Measurements from ENCODE around the gene NCOA5.

NCOA5 gene

GRCh38 chr20:46089417-46090388 lies at the start of gene NCOA5:
Gene NCOA5, minus strand, starts transcription at chr20:46089962. Its CDS starts 10,538 bp downstream, at chr20:46079424.
- peak; percentile 82 to 91 (median 84) for DNase-seq

DNA sequence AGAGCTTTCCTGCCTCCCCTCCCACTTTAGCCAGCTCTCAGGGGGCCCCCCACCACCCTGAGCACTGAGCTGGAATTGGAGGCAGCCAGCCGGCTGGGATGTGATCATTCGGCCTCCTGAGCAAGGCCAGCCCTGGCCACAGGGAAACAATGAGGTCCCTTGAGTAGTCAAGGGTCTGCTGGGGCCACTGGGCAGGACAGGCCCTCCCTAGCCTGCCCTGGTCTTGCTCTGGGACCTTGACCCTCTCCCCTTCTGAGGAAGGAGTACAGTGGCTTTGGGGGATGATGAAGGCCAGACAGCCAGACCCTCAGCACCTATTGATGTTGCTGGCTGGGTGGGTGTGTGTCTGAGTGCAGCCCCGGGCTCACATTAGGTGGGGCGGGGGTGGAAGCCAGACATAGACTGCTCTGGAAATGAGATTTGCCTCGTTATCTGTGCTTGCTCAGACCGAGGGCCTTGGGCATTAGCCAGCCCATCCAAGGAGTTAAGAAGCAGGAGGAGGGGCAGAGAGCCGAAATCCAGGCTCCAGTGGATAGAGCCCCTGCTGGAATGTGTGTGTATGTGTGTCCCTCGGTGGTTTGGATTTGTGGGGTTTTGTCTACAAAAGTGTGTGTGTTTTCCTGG lies 49.6 kb upstream of the NCOA5 start:
- no peak for DNase-seq

DNA sequence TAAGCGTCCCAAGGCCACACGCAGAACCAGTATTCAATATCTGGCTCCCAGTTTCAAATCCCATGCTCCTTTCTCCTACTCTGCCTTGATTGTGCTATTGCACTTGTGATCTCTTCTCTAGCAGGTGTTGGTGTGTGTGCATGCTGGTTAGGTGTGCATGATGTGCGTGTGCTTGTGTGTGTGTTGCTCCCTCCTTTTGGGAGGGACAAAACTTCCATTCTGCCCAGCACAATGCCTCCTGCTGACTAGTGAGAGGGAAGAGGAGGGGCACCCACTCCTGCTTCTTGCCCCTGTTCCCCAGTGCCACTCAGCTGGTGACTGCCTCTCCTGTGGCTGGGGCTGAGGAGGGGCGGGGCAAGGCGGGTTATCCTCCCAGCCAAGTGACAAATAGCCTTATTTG lies 48.1 kb upstream of the NCOA5 start:
- DNase-seq, result no peak

GRCh38 chr20:46135856-46136633 lies 46.3 kb upstream of the NCOA5 start:
- DNase-seq, result no peak

DNA sequence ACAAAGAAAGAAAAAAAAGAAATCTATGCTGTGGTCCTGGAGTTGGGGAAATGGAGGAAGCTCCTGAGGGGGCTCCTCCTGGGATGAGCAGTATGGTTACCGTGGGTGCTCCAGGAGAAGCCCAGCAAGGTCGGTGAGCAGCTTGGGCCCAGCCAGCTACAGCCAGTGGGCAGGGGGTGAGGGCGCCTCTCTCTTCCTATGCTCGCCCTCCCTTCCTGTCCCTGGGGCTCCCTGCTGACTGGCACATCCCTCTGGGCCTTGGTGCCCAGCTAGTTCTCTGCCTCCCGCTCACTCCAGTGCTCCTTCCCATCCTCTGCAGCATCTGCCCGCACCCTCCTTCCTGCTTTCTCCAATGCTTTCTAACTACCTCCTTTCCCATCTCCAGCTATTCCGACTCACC lies 45.0 kb upstream of the NCOA5 start:
- DNase-seq, result no peak

DNA sequence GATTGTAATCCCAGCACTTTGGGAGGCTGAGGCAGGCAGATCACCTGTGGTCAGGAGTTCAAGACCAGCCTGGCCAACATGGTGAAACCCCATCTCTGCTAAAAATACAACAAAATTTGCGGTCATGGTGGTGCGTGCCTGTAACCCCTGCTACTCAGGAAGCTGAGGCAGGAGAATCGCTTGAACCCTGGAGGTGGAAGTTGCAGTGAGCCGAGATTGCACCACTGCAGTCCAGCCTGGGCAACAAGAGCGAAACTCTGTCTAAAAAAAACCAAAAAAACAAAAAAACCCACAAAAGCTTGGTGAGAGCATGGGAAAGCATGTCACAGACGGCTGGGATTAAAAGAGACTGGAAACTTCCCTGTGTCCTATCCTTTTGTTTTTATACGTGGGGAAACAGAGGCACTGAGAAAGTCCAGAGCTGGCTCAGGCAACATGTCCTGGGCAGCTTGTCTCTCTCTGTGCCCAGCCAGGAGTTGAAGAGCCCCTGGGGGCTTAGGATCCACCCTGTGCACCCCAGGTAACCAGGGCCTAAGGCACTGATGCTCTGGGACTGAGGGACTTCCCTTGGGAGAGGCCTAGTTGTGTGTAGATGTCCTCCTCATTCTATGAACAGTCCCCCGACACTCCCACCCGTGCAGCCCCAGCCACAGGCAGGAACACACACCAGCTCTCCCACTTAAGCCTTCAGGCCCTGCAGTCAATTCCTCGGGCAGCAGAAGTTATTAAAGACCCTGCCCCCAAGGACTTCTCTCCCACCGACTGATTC lies 44.3 kb upstream of the NCOA5 start:
- DNase-seq, result no peak

GRCh38 chr20:46132705-46133120 lies 43.0 kb upstream of the NCOA5 start:
- DNase-seq, result peak in 3 of 4 experiments; percentile 17 to 42 (median 19)

DNA sequence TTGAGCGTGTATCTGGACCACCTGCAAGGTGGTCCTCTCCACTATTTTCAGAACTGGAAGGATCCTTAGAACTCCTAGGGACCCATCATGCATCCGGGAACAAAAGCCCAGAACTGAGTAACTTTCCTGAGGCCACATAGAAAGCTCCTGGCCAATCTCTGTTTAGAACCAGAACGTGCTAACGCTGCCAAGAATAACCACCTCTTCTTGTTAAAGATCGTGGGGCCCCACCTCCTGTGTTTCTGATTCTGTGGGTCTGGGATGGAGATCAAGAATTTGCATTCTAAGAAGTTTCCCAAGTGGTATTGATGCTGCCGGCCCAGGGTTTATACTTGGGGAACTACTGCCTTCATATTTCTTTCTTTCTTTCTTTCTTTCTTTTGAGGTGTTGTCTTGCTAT lies 41.6 kb upstream of the NCOA5 start:
- no peak for DNase-seq

DNA sequence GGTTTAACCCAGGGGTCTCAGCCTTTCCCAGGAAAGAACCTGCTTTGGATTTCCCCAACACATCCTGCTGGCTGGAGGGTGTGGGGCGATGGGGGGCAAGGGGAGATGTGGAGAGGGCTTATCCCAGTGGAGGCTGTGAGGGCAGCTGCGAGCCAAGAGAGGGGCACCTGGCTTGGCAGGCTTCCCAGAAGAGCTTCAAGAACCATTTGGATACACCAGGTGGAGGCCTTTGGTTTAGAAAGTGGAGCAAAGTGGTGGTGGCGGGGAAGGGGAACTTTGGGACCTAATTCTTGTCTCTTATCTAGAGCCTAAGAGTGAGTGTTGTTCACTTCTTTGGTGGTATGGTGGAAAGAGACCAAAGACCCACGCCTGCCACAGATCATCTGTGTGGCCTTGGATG lies 40.8 kb upstream of the NCOA5 start:
- DNase-seq, result no peak

DNA sequence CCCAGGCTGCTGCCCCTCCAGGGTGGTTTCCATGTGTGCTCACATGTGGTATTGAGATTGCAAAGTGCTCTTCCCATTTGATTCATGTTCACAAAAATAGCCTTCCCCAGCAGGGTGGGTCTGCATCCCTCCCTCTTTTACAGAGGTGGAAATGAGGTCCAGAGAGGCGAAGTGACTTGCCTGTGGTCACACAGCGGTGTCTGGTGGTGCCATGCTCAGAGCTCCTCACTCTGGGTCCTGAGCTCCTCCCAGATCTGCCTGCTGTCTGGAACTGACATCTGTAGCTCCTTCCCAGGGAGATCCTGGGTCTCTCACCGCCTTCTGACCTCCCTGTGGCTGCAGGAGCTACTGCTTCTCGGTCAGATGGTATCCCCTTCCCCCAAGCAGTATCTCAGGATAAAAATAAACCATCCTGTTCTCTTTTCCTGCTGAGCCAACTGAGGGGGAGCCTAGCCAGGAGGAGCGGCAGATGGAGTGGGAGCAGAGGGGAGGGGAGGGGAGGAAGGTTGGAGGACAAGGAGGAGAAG lies 40.3 kb upstream of the NCOA5 start:
- no peak for DNase-seq

GRCh38 chr20:46128310-46129151 lies 38.8 kb upstream of the NCOA5 start:
- no peak for DNase-seq

- no peak for DNase-seq
Measured at GRCh38 chr20:46127396-46128010, 37.7 kb upstream of the NCOA5 start.

- no peak for DNase-seq
Measured at GRCh38 chr20:46126440-46127056, 36.8 kb upstream of the NCOA5 start.

DNA sequence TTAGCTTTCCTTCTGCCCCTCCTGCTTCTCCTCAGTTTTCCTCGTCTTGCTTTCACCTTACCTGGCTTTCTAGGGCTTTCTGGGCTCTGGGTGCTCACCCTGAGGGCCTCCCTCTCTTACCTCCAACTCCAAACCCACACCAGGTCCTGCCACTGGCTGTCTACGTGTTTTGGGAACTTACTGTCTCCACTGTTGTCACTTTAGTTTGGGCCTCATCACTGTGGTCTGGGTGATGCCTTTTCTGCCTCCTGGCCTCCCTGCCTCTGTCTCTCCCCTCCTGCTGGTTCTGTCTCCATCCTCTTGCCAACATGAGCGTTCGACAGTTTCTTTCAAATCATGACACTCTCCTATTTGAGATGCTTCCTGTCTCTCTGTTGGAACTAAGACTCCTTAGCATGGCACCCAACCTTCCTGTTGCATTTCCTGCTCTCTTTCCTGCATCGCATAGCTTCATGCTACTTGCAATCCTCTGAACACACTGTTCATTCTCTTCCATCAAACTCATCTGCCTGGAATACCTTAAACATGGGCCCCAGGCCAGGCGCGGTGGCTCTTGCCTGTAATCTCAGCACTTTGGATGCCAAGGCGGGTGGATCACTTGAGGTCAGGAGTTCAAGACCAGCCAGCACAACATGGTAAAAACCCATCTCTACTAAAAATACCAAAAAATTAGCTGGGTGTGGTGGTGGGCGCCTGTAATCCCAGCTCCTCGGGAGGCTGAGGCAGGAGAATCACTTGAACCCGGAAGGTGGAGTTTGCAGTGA lies 33.9 kb upstream of the NCOA5 start:
- no peak for DNase-seq

DNA sequence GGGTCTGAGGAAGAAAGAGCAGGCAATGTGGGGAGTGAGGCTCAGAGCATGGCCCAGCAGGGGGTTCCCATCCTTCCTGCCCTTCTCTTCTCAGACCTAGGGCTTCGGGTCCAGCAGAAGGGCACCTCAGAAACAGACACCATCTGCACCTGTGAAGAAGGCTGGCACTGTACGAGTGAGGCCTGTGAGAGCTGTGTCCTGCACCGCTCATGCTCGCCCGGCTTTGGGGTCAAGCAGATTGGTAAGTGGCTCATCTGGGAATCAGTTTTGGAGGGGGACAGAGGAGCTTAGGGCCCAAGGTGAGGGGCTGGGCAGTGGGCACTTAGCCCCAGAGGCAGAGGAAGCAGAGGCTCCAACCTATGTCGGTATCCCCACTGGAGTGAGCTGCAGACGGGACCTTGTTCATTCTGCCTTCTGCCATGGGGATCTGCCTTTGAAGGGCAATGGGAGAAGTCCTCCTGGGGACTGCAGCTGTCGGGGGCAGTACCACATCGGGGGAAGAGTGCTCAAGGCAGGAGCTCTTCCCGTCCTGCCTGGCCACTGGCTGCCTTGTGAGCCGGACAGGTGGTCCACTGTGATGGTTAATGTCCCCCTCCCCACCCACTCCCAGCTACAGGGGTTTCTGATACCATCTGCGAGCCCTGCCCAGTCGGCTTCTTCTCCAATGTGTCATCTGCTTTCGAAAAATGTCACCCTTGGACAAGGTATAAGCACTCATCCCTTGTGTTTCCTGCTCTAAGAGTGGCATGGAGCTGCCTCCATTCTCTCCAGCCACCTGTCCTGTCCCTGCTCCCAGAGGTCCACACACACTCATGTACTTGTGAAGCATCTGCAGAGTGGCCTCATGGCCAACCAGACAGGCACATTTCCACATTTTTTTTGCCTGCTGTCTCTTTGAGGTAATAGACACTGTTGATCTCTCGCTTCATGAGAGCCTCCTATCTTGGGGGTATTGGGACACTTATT lies 33.0 kb upstream of the NCOA5 start:
- DNase-seq, result no peak

- no peak for DNase-seq
Measured at GRCh38 chr20:46122071-46122470, 32.3 kb upstream of the NCOA5 start.

- no peak for DNase-seq
Measured at GRCh38 chr20:46121184-46121930, 31.6 kb upstream of the NCOA5 start.

DNA sequence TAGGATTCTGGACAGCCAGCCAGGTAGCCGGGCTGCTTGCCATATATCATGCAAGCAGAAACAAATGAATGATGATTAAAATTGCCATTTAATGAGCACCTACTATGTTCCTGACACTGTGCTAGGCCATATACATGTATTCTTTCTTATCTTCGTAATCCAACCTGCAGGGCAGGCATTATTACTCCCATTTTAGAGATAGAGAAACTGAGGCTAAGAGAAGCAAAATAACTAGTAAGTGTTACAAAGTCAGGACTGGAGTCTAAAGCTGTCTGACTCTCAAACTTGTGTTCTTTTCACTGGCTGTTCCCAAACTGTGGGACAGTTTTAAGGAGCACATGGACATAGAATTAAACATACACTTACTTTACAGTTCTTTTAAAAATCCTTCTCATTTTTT lies 30.4 kb upstream of the NCOA5 start:
- no peak for DNase-seq
